Measurements from ENCODE around the gene SHISA6.
"Not testable (repeated sequence)": the region's sequence is repeated elsewhere in the genome, so short reads cannot be mapped to it uniquely, and the experiment has no call there.

Gene SHISA6

DNA sequence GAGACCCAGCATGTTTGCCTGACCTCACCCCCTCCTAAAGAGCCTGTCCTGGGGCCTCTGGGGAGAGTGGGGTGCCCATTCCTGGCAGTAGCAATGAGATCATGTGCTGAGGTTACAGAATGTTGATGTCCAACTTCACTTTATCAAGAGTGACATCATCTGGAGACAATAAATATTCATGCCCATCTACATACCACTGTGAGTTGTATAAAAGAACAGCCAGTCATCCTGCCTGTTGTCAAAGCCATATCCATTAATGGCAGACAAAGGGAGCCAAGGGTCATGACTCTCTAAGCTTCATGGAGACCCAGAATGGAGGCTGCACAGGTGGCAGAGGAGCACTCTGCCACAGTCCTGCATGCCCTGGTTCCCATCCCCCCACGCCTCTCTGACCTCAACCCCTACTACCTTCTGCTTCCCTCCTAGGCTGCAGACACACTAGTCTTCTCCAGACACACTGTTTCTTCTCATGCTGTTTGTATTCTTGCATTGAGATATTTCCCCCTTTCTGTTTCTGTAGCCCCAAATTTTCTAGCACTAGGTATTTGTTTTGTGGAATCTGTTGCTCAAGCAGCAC, 27.1 kb downstream of the SHISA6 start:
- no peak for DNase-seq

DNA sequence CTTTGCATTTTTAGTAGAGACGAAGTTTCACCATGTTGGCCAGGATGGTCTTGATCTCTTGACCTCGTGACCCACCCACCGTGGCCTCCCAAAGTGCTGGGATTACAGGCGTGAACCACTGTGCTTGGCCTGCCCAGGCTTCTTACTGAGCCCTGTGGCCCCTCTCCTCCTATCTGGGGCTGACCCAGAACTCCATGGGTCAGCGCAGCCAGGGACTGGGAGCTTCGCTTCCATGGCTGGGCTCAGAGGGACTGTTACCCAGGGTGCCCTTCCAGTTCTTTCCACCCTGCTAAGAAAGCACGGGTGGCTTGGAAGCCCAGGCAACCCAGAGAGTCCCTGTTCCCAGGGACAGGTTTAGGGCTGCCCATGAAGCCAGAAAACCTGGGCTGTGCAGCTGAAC, 28.2 kb downstream of the SHISA6 start:
- DNase-seq = no peak

DNA sequence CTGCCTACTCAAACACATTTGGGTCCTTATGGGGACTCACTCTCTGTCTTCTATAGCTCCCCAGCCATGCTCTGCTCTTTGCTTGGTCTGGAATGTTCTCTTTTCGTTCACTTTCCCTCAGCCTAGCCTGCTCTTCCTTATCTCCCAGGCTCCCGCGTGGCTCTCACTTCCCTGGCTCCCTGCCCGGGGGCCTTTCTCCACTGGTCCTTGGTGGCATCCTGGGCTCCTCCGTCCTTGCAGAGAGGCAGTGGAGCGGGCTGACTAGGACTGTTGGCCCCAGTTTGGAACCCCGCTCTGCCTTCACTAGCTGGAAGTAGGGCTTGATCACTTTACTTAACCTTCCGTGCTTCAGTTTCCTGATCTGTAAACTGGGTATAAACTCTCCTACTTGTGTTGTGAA, 31.2 kb downstream of the SHISA6 start:
- no peak for DNase-seq

- no peak for DNase-seq
These were observed 32.6 kb downstream of the SHISA6 start for GRCh38 chr17:11273596-11273995.

DNA sequence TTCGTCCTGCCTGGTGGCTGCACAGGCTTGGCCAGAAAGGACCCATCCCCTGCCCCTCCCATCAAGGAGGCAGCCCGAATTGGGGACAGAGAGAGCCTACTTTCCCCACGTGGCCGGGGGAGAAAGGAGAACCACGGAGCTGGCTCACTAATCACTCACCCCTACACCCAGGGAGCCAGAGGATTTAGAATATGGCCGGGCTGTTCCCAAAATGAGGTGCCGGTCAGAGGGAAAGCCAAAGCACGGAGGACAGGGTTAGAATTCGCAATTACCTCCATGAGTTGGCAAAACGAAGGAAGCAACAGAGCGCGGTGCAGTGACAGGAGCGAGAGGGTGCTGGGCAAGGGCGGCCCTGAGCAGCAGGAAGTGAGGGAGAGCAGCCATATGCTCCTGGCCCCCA, 33.1 kb downstream of the SHISA6 start:
- DNase-seq = no peak

- DNase-seq = no peak
These were observed 35.5 kb downstream of the SHISA6 start for GRCh38 chr17:11276486-11276885.

DNA sequence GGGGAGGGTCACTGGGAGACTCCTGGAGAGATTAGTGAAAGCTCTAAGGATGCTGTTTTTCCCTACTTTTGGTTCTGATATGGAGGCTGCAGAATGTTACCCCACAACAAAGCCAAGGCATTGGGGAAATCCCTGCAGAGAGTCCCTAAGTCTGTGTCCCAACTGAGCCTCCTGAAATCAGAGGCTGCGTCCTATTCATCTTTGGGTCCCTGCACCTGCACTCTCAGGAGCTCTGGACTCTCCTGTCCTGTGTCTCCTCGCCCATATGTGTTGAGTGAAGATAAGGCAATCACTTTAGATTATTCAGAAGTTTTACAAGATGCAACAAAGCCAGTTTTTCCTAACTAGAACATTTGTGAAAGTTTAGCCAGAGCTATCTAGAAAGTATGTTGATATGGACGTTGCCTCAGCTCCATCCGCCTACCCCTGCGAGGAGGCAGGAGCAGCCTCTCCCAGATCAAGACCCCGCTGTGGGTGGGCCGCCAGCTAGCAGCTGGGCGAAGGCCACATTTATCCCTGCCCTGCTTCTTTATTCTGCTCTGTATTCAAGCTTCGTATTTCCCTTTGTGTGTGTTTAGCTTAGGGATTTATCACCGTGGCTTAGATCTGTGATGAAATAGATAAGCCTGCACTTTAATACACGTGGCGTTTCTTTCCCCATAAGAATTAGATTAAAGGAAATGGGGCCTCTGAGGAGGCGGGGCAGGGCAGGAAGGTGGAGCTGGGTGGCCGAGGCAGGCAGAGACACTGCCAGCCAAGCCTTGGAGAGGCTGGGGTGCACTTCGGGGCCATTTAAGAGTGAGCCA, 37.4 kb downstream of the SHISA6 start:
- DNase-seq = no peak

GRCh38 chr17:11278992-11279270, 37.9 kb downstream of the SHISA6 start:
- DNase-seq = no peak

DNA sequence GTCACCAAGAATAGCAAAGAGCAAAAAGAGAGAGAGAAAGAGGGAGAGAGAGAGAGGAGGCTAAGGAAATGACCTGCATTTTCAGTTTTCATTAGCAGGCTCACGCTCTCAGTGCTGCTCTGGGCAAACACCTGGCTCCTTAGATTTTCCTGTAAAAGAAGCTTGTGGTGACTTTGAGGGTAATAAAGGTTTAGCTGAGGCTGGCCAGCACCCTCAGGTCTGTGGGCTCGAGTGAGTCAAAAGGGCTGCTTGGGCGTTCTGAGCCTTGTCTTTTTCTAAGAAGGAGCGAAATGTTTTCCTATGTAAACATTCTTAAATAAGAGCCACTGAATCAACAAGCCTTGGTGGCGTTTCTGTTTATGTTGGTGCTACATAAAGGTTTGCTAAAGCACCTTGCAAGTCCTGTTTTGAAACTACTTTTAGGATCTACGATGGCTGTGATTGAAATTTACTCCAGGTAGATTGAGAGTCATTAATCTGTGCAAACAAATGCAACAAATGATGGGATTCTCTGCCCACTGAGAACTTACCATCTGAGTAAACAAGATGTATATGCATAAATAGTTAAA, 38.8 kb downstream of the SHISA6 start:
- DNase-seq = no peak

DNA sequence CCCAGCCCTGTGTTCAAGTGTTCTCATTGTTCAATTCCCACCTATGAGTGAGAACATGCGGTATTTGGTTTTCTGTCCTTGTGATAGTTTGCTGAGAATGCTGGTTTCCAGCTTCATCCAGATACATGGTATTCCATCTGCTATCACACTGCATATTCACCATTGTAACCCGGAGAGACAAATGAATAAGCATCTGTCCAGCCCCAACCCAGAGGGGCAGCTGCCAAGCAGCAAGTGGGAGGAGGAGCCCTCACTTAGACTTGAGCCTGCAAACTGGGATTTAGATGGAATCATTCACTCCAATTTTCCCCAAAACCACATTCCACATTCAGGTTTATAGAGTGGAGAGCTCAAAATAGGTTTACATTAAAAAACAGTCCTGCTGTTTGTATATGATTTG, 41.6 kb downstream of the SHISA6 start:
- DNase-seq = no peak

- DNase-seq = no peak
These were observed 43.8 kb downstream of the SHISA6 start for GRCh38 chr17:11284811-11285210.

DNA sequence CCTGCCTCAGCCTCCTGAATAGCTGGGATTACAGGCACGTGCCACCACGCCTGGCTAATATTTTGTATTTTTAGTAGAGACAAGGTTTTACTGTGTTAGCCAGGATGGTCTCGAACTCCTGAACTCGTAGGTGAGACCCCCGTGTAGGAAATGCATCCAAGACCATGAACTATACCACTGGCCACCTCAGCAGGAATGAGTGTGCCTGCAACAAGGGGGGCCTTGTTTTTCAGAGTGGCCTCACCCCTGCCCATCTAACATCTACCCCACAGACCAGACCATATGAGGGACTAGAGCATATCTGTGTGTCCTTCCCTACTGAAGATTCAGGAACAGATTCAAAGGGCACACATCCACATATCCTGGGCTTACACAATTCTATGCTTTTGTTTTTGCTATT, 44.9 kb downstream of the SHISA6 start:
- no peak for DNase-seq

DNA sequence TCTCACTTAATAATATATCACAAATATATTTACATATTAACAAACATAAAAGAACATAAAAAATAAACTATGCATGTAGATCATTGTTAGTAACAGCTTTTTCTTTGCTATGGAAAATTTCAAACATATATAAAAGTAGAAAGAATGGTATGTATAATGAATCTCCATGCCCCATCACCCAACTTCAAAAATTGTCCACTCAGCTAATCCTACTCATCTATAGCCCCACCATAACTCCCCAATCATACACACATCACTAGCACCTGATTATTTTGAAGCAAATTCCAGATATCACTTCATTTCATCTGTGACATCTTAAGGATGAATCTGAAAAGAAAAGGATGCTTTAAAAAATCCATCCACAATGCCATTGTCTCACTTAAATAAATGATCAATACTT, 46.8 kb downstream of the SHISA6 start:
- DNase-seq = no peak

DNA sequence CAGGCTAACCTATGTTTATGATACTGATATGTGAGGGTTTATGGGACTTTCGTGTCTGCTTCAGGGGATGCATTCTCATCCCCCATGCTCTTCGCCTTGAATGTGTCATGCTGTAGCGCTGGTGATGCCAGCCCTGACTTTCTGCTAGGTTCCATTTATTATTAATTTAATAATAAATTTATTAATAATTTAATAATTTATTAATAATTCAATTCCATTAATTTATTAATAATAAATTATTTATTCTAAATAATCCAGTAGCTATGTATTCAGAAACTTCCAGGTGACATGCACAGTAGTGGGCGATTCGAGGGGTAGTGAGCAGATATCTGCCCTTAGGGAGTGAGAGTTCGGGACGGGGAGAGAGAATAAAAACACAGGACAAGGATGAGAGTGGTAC, 49.8 kb downstream of the SHISA6 start:
- DNase-seq = no peak

- DNase-seq = no peak
These were observed 51.5 kb downstream of the SHISA6 start for GRCh38 chr17:11292491-11292890.

DNA sequence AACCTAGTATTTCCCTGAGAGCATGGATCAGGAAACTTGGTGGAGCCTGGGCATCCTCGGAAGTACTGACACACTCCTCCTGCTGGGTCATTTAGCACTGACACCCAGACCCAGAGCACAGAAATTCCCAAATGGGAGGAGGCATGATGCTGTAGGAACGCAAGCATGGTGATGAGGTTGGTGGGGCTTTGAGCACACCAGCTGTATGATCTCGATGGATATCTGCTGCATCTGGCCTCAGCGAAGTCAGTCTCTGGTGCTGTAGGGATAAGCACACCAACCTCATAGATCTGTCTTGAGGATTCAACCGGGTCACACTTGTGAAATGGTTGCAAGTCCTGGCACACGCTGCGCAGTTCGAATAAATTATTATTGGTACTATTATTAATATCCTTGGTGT, 52.5 kb downstream of the SHISA6 start:
- DNase-seq = no peak

GRCh38 chr17:11294826-11295225, 53.8 kb downstream of the SHISA6 start:
- no peak for DNase-seq

DNA sequence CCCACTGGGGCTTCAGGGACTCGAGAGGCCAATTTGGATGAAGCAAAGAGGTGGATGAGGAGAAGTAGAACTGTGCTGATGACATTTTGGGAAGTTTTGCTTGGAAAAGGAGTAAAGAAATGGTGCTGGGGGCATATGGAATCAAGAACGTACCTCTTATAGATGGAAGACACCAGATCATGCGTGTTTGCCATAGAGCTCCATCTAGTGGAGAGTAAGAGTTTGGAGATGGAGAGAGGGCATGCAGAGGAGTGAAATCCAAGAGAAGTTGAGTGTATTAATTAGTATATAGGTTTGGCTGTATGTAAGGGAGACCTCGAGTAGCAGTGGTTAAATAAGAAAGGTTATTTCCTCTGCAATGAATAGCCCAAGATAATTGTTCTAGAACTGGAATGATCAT, 56.0 kb downstream of the SHISA6 start:
- DNase-seq = no peak

DNA sequence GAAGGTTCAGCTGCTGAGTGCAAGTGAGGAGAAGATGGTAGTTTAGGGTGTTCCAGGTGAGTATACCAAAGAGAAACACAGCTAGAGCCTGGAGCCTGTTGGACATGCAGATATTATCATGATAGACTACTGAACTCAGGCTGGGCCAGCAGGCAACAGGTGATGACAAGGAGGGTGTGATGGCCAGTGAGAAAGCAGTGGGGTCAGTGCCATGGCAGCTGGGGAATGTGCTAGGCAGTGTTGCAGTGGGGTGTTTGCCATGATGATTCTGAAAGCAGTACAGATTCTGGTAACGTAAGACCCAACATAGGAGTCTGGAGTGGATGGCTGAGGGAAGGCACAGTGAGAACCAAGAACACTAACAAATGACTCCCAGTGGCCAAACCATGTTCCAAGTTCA, 57.4 kb downstream of the SHISA6 start:
- no peak for DNase-seq

- DNase-seq = no peak
These were observed 59.2 kb downstream of the SHISA6 start for GRCh38 chr17:11300201-11300600.

GRCh38 chr17:11300738-11301137, 59.7 kb downstream of the SHISA6 start:
- DNase-seq = no peak

DNA sequence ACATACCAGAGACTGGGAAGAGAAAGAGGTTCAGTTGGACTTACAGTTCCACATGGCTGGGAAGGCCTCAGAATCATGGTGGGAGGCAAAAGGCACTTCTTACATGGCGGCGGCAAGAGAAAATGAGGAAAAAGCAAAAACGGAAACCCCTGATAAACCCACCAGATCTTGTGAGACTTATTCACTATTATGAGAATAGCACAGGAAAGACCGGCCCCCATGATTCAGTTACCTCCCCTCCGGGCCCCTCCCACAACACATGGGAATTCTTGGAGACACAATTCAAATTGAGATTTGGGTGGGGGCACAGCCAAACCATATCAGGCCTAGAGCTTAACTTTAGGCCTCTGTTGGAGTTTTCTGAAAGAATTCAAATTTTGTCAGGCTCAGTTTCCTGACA, 60.9 kb downstream of the SHISA6 start:
- DNase-seq = not testable (repeated sequence)

GRCh38 chr17:11302401-11303186, 61.6 kb downstream of the SHISA6 start:
- DNase-seq = no peak

GRCh38 chr17:11303773-11304394, 62.9 kb downstream of the SHISA6 start:
- no peak for DNase-seq
